ENCODE results near the gene ARID5A.

ARID5A gene

GRCh38 chr2:96506016-96506906, 30.3 kb upstream of the ARID5A start:
- DNase-seq (ENCODE audit: insufficient read length, low spot score) (no peak), FAIRE-seq (no peak)

- FAIRE-seq (peak; percentile 13), DNase-seq (ENCODE audit: insufficient read length, low spot score) (no peak)
These were observed 29.7 kb upstream of the ARID5A start for GRCh38 chr2:96506907-96507240.

- DNase-seq (ENCODE audit: insufficient read length, low spot score) (peak; percentile 85), FAIRE-seq (peak; percentile 79)
These were observed 28.5 kb upstream of the ARID5A start for GRCh38 chr2:96507957-96508520.

- DNase-seq (ENCODE audit: insufficient read length, low spot score) = no peak
- no peak for FAIRE-seq
These were observed 27.9 kb upstream of the ARID5A start for GRCh38 chr2:96508521-96509113.

- peak; percentile 99 for FAIRE-seq
- DNase-seq (ENCODE audit: insufficient read length, low spot score) = peak; percentile 95
These were observed 27.3 kb upstream of the ARID5A start for GRCh38 chr2:96509114-96509846.

- DNase-seq (ENCODE audit: insufficient read length, low spot score) = no peak
- no peak for FAIRE-seq
These were observed 26.7 kb upstream of the ARID5A start for GRCh38 chr2:96509847-96510230.

- DNase-seq (ENCODE audit: insufficient read length, low spot score) = no peak
- FAIRE-seq = no peak
These were observed 25.5 kb upstream of the ARID5A start for GRCh38 chr2:96510931-96511595.

GRCh38 chr2:96511851-96512250, 24.7 kb upstream of the ARID5A start:
- no peak for FAIRE-seq
- DNase-seq (ENCODE audit: insufficient read length, low spot score) = no peak

- DNase-seq (ENCODE audit: insufficient read length, low spot score) = no peak
- FAIRE-seq = no peak
These were observed 24.2 kb upstream of the ARID5A start for GRCh38 chr2:96512341-96512740.

GRCh38 chr2:96514521-96514920, 22.0 kb upstream of the ARID5A start:
- FAIRE-seq (no peak), DNase-seq (ENCODE audit: insufficient read length, low spot score) (no peak)

- DNase-seq (ENCODE audit: insufficient read length, low spot score) (no peak), FAIRE-seq (no peak)
These were observed 19.5 kb upstream of the ARID5A start for GRCh38 chr2:96517079-96517478.

GRCh38 chr2:96520231-96520630, 16.3 kb upstream of the ARID5A start:
- no peak for FAIRE-seq
- DNase-seq (ENCODE audit: insufficient read length, low spot score) = no peak

- no peak for FAIRE-seq
- no peak for DNase-seq (ENCODE audit: insufficient read length, low spot score)
These were observed 15.9 kb upstream of the ARID5A start for GRCh38 chr2:96520697-96521096.

- DNase-seq (ENCODE audit: insufficient read length, low spot score) = no peak
- peak; percentile 4 for FAIRE-seq
These were observed 15.3 kb upstream of the ARID5A start for GRCh38 chr2:96521219-96521618.

GRCh38 chr2:96522304-96523203, 14.0 kb upstream of the ARID5A start:
- peak; percentile 72 for FAIRE-seq
- no peak for DNase-seq (ENCODE audit: insufficient read length, low spot score)

- FAIRE-seq = no peak
- DNase-seq (ENCODE audit: insufficient read length, low spot score) = no peak
These were observed 12.7 kb upstream of the ARID5A start for GRCh38 chr2:96523659-96524481.

GRCh38 chr2:96524482-96525210, 11.9 kb upstream of the ARID5A start:
- peak; percentile 60 for FAIRE-seq
- DNase-seq (ENCODE audit: insufficient read length, low spot score) = no peak

- DNase-seq (ENCODE audit: insufficient read length, low spot score) (no peak), FAIRE-seq (no peak)
These were observed 11.4 kb upstream of the ARID5A start for GRCh38 chr2:96525211-96525507.
